Fibroblast of lung (primary cell): ENCODE results near the gene ST6GALNAC6. TPM values are rescaled to one million over a fixed set of nuclear protein-coding genes. Genes with fewer than 3 reads are reported as not detected.

Experiments
- DNase-seq, 2 donors: peaks; one replicate each; pipeline versions ENCODE4 v3.0.0 to v3.0.0-alpha.2; 2010; ENCODE audit warnings: low read depth in 2 of 2
- H2AFZ ChIP-seq: 2 replicates; pipeline ENCODE4 v1.5.1; 2012; ENCODE audit warnings: low read length, control low read depth, inconsistent platforms
- H3K27ac ChIP-seq: 2 replicates; pipeline ENCODE4 v1.5.1; 2011; ENCODE audit warnings: low read length, control low read depth; ENCODE audit not compliant: insufficient read depth
- H3K27me3 ChIP-seq: 2 replicates; pipeline ENCODE4 v1.5.1; 2011; ENCODE audit warnings: mild to moderate bottlenecking, low read length; ENCODE audit not compliant: control insufficient read depth, insufficient read depth
- H3K36me3 ChIP-seq: 2 replicates; pipeline ENCODE4 v1.5.1; 2011; ENCODE audit warnings: low read length; ENCODE audit not compliant: control insufficient read depth, insufficient read depth
- H3K4me1 ChIP-seq: 2 replicates; pipeline ENCODE4 v1.5.1; 2011; ENCODE audit warnings: low read length; ENCODE audit not compliant: control insufficient read depth, insufficient read depth; ENCODE audit errors: extremely low read depth
- H3K4me2 ChIP-seq: 2 replicates; pipeline ENCODE4 v1.5.1; 2011; ENCODE audit warnings: low read length, control low read depth; ENCODE audit not compliant: insufficient read depth; ENCODE audit errors: extremely low read depth
- H3K4me3 ChIP-seq, 4 experiments: fragments of 200-600 bp in 1 of 4; sonication (generic) in 1 of 4; replicated peaks in 1 of 4; 2 replicates each; pipeline ENCODE4 v1.5.1; 2011 to 2016; ENCODE audit warnings: low read length in 4 of 4, low read depth in 3 of 4, mild to moderate bottlenecking in 3 of 4, control low read depth in 2 of 4, inconsistent platforms in 1 of 4, mixed read lengths in 1 of 4; ENCODE audit not compliant: insufficient read depth in 1 of 4; ENCODE audit errors: control extremely low read depth in 1 of 4
- H3K79me2 ChIP-seq: 2 replicates; pipeline ENCODE4 v1.5.1; 2012; ENCODE audit warnings: mild to moderate bottlenecking, low read length, inconsistent platforms; ENCODE audit not compliant: control insufficient read depth, insufficient read depth
- H3K9ac ChIP-seq: 2 replicates; pipeline ENCODE4 v1.5.1; 2011; ENCODE audit warnings: mild to moderate bottlenecking, low read length, control low read depth; ENCODE audit not compliant: insufficient read depth
- H3K9me3 ChIP-seq: 2 replicates; pipeline ENCODE4 v1.5.1; 2012; ENCODE audit warnings: low read depth, low read length; ENCODE audit not compliant: control insufficient read depth, insufficient read depth
- H4K20me1 ChIP-seq: 2 replicates; pipeline ENCODE4 v1.5.1; 2011; ENCODE audit warnings: low read length; ENCODE audit not compliant: control insufficient read depth, insufficient read depth; ENCODE audit errors: extremely low read depth
- EZH2 ChIP-seq: IDR thresholded peaks from 2 replicates; pipeline ENCODE4 v1.5.1; 2012; ENCODE audit warnings: low read length, control low read depth, mild to moderate bottlenecking; ENCODE audit errors: missing control alignments
- polyA plus RNA-seq, 2 donors: library from polyadenylated mRNA; depleted of rRNA in 1 of 2; stranded (reverse) in 1 of 2; unstranded in 1 of 2; fragments of >200 nt; gene quantifications; 2 replicates each; pipeline ENCODE4 v1.2.1, GENCODE V29; 2011 to 2012; ENCODE audit warnings: missing spikeins in 1 of 2
- total RNA-seq: library from RNA; depleted of rRNA; stranded (reverse); fragments of >200 nt; gene quantifications from 2 replicates; pipeline ENCODE4 v1.2.1, GENCODE V29; 2014
- TF ChIP-seq, protein P1 (sequence below), 2 donors: IDR thresholded peaks in 1 of 2; conservative IDR thresholded peaks in 1 of 2; 1 replicate in 1 of 2; 2 replicates in 1 of 2; pipeline ENCODE4 v1.5.1; 2011 to 2012; ENCODE audit warnings: low read length in 2 of 2, control low read depth in 1 of 2, inconsistent platforms in 1 of 2, low read depth in 1 of 2, mild to moderate bottlenecking in 1 of 2

ST6GALNAC6 gene
- total and polyA plus RNA-seq, 2 donors (not counting 1 experiment from before 2014, with no cell fraction given): 56.0 to 69.5 TPM

DNA sequence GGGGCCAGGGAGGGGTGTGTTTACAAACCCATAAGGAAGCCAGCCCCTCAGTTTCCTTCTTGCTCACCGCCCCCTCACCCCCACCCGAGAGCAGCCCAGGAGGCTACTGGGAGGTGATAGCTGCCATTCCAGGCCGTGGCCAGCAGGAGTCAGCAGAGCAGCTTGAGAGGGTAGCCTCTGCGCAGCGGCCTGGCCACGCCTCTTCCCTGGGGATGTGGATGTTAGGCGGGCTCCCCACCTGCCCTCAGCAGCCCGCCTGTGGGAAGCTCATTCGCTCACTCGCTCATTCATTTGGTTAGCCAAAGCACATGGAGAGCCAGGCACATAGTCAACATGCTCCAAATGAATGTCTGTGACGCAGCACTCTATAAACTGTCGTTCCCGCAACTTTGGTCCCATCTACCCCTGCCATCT, 44.3 kb upstream of the ST6GALNAC6 start:
- Histone ChIP-seq H4K20me1 (no peaks in the 10 kb centered on the region), H3K4me1 (no peaks in the 10 kb centered on the region), H3K27ac (no peak overlapping the region), H3K9me3 (no peaks in the 10 kb centered on the region), H2AFZ (no peak overlapping the region), H3K79me2 (no peaks in the 10 kb centered on the region), H3K36me3 (peaks cover 12% of the 10 kb centered on the region), H3K4me2 (no peak overlapping the region), H3K27me3 (no peaks in the 10 kb centered on the region), H3K4me3 (no peak overlapping the region), H3K9ac (no peak overlapping the region)
- peak; percentile 62 to 73 for DNase-seq
- no peak for TF ChIP-seq EZH2
- TF ChIP-seq, protein P1, sequence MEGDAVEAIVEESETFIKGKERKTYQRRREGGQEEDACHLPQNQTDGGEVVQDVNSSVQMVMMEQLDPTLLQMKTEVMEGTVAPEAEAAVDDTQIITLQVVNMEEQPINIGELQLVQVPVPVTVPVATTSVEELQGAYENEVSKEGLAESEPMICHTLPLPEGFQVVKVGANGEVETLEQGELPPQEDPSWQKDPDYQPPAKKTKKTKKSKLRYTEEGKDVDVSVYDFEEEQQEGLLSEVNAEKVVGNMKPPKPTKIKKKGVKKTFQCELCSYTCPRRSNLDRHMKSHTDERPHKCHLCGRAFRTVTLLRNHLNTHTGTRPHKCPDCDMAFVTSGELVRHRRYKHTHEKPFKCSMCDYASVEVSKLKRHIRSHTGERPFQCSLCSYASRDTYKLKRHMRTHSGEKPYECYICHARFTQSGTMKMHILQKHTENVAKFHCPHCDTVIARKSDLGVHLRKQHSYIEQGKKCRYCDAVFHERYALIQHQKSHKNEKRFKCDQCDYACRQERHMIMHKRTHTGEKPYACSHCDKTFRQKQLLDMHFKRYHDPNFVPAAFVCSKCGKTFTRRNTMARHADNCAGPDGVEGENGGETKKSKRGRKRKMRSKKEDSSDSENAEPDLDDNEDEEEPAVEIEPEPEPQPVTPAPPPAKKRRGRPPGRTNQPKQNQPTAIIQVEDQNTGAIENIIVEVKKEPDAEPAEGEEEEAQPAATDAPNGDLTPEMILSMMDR (conservative IDR thresholded peaks at IDR 0.05 in 1 of 2, IDR thresholded peaks at IDR 0.05 in 1 of 2; ENCODE audit: low read depth in 1 of 2, low read length in 2 of 2): peak; percentile 89 to 92

DNA sequence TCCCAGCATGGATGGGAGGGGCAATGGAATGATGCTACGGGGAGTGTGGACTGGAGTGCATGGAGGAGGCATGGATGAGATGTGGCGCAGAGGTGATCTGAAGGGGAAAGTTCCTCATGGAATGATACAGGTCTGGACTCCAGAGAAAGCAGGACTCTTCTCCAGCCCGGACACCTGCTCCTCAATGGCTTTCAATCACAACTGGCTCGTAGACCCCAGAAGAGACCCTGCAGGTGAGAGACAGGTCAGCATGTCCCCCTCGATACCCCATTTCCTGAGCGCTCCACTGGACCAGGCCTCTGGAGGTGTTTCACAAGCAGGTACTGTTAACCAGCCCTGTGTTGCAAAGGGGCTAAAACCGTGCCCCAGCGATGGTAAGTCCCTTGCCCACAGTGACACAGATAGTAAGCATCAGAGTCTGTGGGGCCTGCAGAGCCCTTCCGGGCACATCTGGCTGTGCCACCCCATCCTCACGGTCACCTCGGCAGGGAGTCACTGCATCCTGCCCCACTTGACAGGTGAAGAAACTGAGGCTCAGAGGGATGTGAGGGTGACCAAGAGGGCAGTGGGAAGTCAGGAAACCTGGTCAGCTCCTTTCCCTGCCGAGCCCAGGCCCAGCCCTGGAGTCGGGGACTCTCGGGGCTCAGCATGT, 43.7 kb upstream of the ST6GALNAC6 start:
- Histone ChIP-seq H3K4me2 (no peak overlapping the region), H2AFZ (no peak overlapping the region), H3K4me1 (no peaks in the 10 kb centered on the region), H3K27me3 (no peaks in the 10 kb centered on the region), H4K20me1 (no peaks in the 10 kb centered on the region), H3K9ac (no peak overlapping the region), H3K27ac (no peak overlapping the region), H3K79me2 (no peaks in the 10 kb centered on the region), H3K4me3 (no peak overlapping the region), H3K36me3 (peaks cover 12% of the 10 kb centered on the region), H3K9me3 (no peaks in the 10 kb centered on the region)
- TF ChIP-seq EZH2: no peak
- TF ChIP-seq, protein P1 (conservative IDR thresholded peaks at IDR 0.05 in 1 of 2, IDR thresholded peaks at IDR 0.05 in 1 of 2; ENCODE audit: low read depth in 1 of 2, low read length in 2 of 2): no peak
- DNase-seq: no peak

DNA sequence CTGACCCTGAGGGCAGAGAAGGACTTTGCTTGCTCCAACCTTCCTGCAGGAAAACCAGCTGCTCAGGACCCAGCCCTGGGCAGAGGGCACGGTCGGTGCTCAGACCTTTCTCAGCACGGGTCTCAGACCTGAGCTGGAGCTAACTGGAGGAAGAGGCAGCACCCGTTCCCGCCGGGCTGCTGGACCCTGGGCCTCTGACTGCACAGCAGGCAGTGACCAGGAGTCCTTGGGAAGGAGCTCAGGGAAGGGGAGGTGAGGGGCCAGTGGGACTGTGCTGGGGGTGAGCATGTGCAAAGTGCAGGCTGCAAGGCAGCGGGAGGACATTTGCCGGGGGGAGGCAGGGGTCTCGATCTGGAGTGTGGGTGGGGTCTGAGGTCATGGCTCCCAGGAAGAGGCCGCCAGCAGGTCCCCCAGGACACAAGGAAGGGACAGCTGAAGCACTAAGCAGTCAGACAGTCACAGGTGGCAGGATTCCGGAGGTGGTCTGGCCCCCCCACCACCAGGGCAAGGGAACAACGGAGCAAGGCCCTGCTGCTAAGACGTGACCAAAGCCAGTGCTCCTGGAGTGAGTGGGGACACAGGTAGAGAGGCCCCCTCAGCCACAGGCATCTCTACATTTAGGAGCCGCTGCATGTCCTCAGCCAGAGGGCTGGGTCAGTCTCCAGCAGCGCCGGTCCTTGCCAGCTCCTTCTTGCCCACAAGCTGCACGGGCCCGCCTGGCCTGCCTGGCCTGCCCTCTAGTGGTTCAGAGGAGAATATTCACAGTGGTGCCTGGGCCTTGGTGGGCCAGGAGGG, 43.0 kb upstream of the ST6GALNAC6 start:
- DNase-seq: peak; percentile 53 to 75
- Histone ChIP-seq H3K4me2 (no peak overlapping the region), H3K4me1 (no peaks in the 10 kb centered on the region), H3K4me3 (no peak overlapping the region), H3K79me2 (peaks cover under 1% of the 10 kb centered on the region), H2AFZ (no peak overlapping the region), H3K27ac (no peak overlapping the region), H3K27me3 (no peaks in the 10 kb centered on the region), H3K9ac (no peak overlapping the region), H4K20me1 (no peaks in the 10 kb centered on the region), H3K36me3 (peaks cover 10% of the 10 kb centered on the region), H3K9me3 (no peaks in the 10 kb centered on the region)
- no peak for TF ChIP-seq EZH2
- TF ChIP-seq, protein P1 (conservative IDR thresholded peaks at IDR 0.05 in 1 of 2, IDR thresholded peaks at IDR 0.05 in 1 of 2; ENCODE audit: low read depth in 1 of 2, low read length in 2 of 2): peak; percentile 78 to 83
